ENCODE data around the gene SACS. TPM values are rescaled to one million over a fixed set of nuclear protein-coding genes. Genes with fewer than 3 reads are reported as not detected.
A peak's percentile ranks its signal among the peaks of the same experiment; 100 is the strongest.

Gene SACS
- total RNA-seq, 4 donors from 2014 or later, result 60.8 to 77.5 (median 65.4) TPM

- peak overlapping the region in 1 of 2 donors; percentile 65 for H3K4me3 ChIP-seq
- ATAC-seq, result no peak
Observed at GRCh38 chr13:23467048-23467931, 33.8 kb upstream of the SACS start.

GRCh38 chr13:23466144-23467002, 32.9 kb upstream of the SACS start:
- ATAC-seq, result peak; percentile 91
- H3K9me3 ChIP-seq, result no peaks in the 10 kb centered on the region
- H3K4me3 ChIP-seq, result peak overlapping the region; percentile 19 to 65
- no peaks in the 10 kb centered on the region for H3K27me3 ChIP-seq
- H3K36me3 ChIP-seq, result no peaks in the 10 kb centered on the region
- H3K4me1 ChIP-seq, result peaks cover 2 to 32% (median 7%) of the 10 kb centered on the region in 3 donors
- 0 to 2% methylated on average over 3 to 19 of the region's 64 CpGs for WGBS, 2 donors (ENCODE audit: low coverage in 1 of 2)
- TF ChIP-seq POLR2AphosphoS5 (IDR thresholded peaks at IDR 0.05) (no peak), EP300 (IDR thresholded peaks at IDR 0.05) (no peak), CTCF (IDR thresholded peaks at IDR 0.05) (peak; percentile 49 to 72 (median 62)), POLR2A (IDR thresholded peaks at IDR 0.05) (peak in 1 of 2 donors; percentile 24)
- peak overlapping the region; percentile 19 to 91 (median 86) for H3K27ac ChIP-seq

More at GRCh38 chr13:23467048-23467931, 33.8 kb upstream of the SACS start:
- Histone ChIP-seq H3K4me1 (peaks cover 2 to 32% (median 7%) of the 10 kb centered on the region in 3 donors), H3K27me3 (no peaks in the 10 kb centered on the region), H3K36me3 (no peaks in the 10 kb centered on the region), H3K27ac (peak overlapping the region; percentile 21 to 91 (median 79)), H3K9me3 (no peaks in the 10 kb centered on the region)
- no peak for TF ChIP-seq POLR2AphosphoS5 (IDR thresholded peaks at IDR 0.05)
- no peak for TF ChIP-seq POLR2A (IDR thresholded peaks at IDR 0.05)
- no peak for TF ChIP-seq EP300 (IDR thresholded peaks at IDR 0.05)
- no peak for TF ChIP-seq CTCF (IDR thresholded peaks at IDR 0.05)
- 61 to 80% methylated on average over 8 to 9 of the region's 14 CpGs for WGBS, 2 donors (ENCODE audit: low coverage in 1 of 2)

GRCh38 chr13:23463661-23464060, 30.2 kb upstream of the SACS start:
- TF ChIP-seq POLR2AphosphoS5 (IDR thresholded peaks at IDR 0.05) (no peak), POLR2A (IDR thresholded peaks at IDR 0.05) (no peak), EP300 (IDR thresholded peaks at IDR 0.05) (no peak), CTCF (IDR thresholded peaks at IDR 0.05) (no peak)
- 84 to 93% methylated on average over 3 to 4 of the region's 4 CpGs for WGBS, 2 donors (ENCODE audit: low coverage in 1 of 2)
- ATAC-seq, result no peak
- Histone ChIP-seq H3K4me1 (peaks cover 2 to 18% (median 7%) of the 10 kb centered on the region in 3 donors), H3K27ac (no peak overlapping the region), H3K27me3 (no peaks in the 10 kb centered on the region), H3K9me3 (no peaks in the 10 kb centered on the region), H3K4me3 (no peak overlapping the region), H3K36me3 (no peaks in the 10 kb centered on the region)

GRCh38 chr13:23462815-23463559, 29.5 kb upstream of the SACS start:
- no peaks in the 10 kb centered on the region for H3K27me3 ChIP-seq
- H3K9me3 ChIP-seq, result no peaks in the 10 kb centered on the region
- no peaks in the 10 kb centered on the region for H3K36me3 ChIP-seq
- H3K27ac ChIP-seq, result no peak overlapping the region
- WGBS, 2 donors (ENCODE audit: low coverage in 1 of 2), result 31 to 72% methylated on average over 2 of the region's 3 CpGs
- ATAC-seq, result no peak
- no peak overlapping the region for H3K4me3 ChIP-seq
- peaks cover 2 to 18% (median 7%) of the 10 kb centered on the region in 3 donors for H3K4me1 ChIP-seq
- TF ChIP-seq POLR2A (IDR thresholded peaks at IDR 0.05), result no peak
- TF ChIP-seq CTCF (IDR thresholded peaks at IDR 0.05), result no peak
- no peak for TF ChIP-seq POLR2AphosphoS5 (IDR thresholded peaks at IDR 0.05)
- no peak for TF ChIP-seq EP300 (IDR thresholded peaks at IDR 0.05)

Data from gastroesophageal sphincter (tissue), 4 donors.